Measurements from ENCODE around the gene B3GALT6. TPM values are rescaled to one million over a fixed set of nuclear protein-coding genes. Genes with fewer than 3 reads are reported as not detected.

The B3GALT6 gene
- total RNA-seq, 1 donor from 2014 or later = 8.6 TPM

GRCh38 chr1:1199961-1200875 lies 31.8 kb upstream of the B3GALT6 start:
- intact Hi-C loops (cut with DNase I) = no loop called here
- ATAC-seq (ENCODE audit: poor library complexity) (no peak), DNase-seq (no peak)

GRCh38 chr1:1200876-1201810 lies 30.9 kb upstream of the B3GALT6 start:
- peak; percentile 55 for DNase-seq
- intact Hi-C loops (cut with DNase I) = no loop called here

GRCh38 chr1:1202831-1203560 lies 29.0 kb upstream of the B3GALT6 start:
- DNase-seq (peak; percentile 30), ATAC-seq (ENCODE audit: poor library complexity) (no peak)
- intact Hi-C loops (cut with DNase I) = no loop called here

More at GRCh38 chr1:1200876-1201810, 30.9 kb upstream of the B3GALT6 start:
- ATAC-seq (ENCODE audit: poor library complexity) = peak; percentile 57

- no peak for ATAC-seq (ENCODE audit: poor library complexity)
- intact Hi-C loops (cut with DNase I) = no loop called here
- peak; percentile 24 for DNase-seq
These were observed 28.2 kb upstream of the B3GALT6 start for GRCh38 chr1:1203561-1204424.

- ATAC-seq (ENCODE audit: poor library complexity) = no peak
- no peak for DNase-seq
- intact Hi-C loops (cut with DNase I) = no loop called here
These were observed 27.6 kb upstream of the B3GALT6 start for GRCh38 chr1:1204425-1204920.

- intact Hi-C loops (cut with DNase I) = no loop called here
- ATAC-seq (ENCODE audit: poor library complexity) (no peak), DNase-seq (peak; percentile 29)
These were observed 26.9 kb upstream of the B3GALT6 start for GRCh38 chr1:1204998-1205768.

- ATAC-seq (ENCODE audit: poor library complexity) = no peak
- DNase-seq = peak; percentile 42
- intact Hi-C loops (cut with DNase I) = no loop called here
These were observed 26.2 kb upstream of the B3GALT6 start for GRCh38 chr1:1205769-1206375.

- peak; percentile 41 for DNase-seq
- intact Hi-C loops (cut with DNase I) = no loop called here
- ATAC-seq (ENCODE audit: poor library complexity) = peak; percentile 42
These were observed 25.6 kb upstream of the B3GALT6 start, which contains the start of gene TNFRSF18 for GRCh38 chr1:1206376-1206965. TSS of gene TNFRSF18 (minus strand) at chr1:1206592. CDS start at chr1:1206571, 21 bp downstream.

- intact Hi-C loops (cut with DNase I) = no loop called here
- ATAC-seq (ENCODE audit: poor library complexity) (no peak), DNase-seq (peak; percentile 37)
These were observed 25.0 kb upstream of the B3GALT6 start for GRCh38 chr1:1206966-1207531.

- intact Hi-C loops (cut with DNase I) = no loop called here
- DNase-seq (no peak), ATAC-seq (ENCODE audit: poor library complexity) (no peak)
These were observed 24.5 kb upstream of the B3GALT6 start for GRCh38 chr1:1207571-1207892.

- intact Hi-C loops (cut with DNase I) = no loop called here
- ATAC-seq (ENCODE audit: poor library complexity) (no peak), DNase-seq (no peak)
These were observed 23.2 kb upstream of the B3GALT6 start for GRCh38 chr1:1208713-1209433.

- intact Hi-C loops (cut with DNase I) = no loop called here
- no peak for ATAC-seq (ENCODE audit: poor library complexity)
- DNase-seq = peak; percentile 39
These were observed 21.1 kb upstream of the B3GALT6 start for GRCh38 chr1:1210726-1211540.

GRCh38 chr1:1211541-1212441 lies 20.2 kb upstream of the B3GALT6 start:
- DNase-seq (peak; percentile 28), ATAC-seq (ENCODE audit: poor library complexity) (no peak)
- intact Hi-C loops (cut with DNase I) = no loop called here
